ENCODE data around the gene STIMATE. TPM values are rescaled to one million over a fixed set of nuclear protein-coding genes. Genes with fewer than 3 reads are reported as not detected.

STIMATE gene
- total and polyA plus RNA-seq, 8 donors = 4.9 to 121 (median 14.0) TPM

GRCh38 chr3:52831500-52832301, 65.6 kb downstream of the STIMATE start:
- Histone ChIP-seq H3K36me3 (peaks cover 9 to 30% (median 19%) of the 10 kb centered on the region in 4 donors), H3K4me3 (no peak overlapping the region), H3K27me3 (no peaks in the 10 kb centered on the region), H3K4me1 (peaks cover 19 to 49% (median 36%) of the 10 kb centered on the region in 4 donors), H3K27ac (peak overlapping the region in 4 of 5 donors; percentile 31 to 49 (median 37)), H3K9me3 (no peaks in the 10 kb centered on the region)
- DNase-seq = peak; percentile 31 to 43
- 54 to 69% (median 57%) methylated on average over 19 to 21 of the region's 21 CpGs for WGBS, 5 donors
- no peak for TF ChIP-seq POLR2AphosphoS5 (IDR thresholded peaks at IDR 0.05)
- no peak for TF ChIP-seq CTCF (IDR thresholded peaks at IDR 0.05)
- no peak for TF ChIP-seq POLR2A (IDR thresholded peaks at IDR 0.05)
- TF ChIP-seq EP300 (IDR thresholded peaks at IDR 0.05) = no peak
- intact Hi-C loops (cut with DNase I; ENCODE audit: low total_unique reads) = no loop called here

DNA sequence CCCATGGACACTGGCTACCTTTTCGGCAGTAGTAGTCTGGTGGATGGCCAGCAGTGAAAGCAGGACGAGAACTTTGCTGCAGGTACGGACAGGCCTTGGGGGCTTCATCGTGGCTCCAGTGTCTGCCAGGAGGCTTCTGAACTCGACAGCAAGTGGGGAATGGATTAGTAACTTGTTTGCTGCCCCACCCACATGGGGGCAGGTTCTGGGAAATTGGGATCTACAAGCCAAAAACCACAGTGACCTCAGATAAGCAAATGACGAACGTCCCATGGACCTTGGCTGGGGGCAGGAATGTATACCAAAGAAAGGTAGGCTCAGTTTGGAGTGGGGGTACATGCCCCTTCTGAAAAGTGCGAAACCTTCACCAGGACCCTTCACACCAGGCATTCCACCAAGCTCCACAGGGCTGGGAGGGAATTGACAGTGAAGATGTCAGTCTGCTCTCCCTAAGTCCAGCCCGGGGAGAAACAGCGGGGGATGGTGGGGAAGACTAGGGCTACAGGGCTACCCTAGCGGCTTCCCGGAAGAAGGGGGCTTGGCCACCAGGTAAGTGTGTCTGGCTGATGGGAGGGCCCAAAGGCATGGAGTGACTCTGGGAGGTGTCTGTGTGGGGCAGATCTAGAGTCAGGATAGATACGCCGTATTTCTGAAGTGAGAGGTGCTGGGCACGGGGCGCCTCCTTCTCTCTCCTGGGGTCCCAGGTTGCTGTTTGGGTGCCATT, 66.7 kb downstream of the STIMATE start, which contains the start of gene ITIH4:
Gene ITIH4 (minus strand): TSS at position 138 of the 724 bp plus-strand sequence. CDS start 30 bp downstream, at position 108.
- no peaks in the 10 kb centered on the region for H3K9me3 ChIP-seq
- intact Hi-C loops (cut with DNase I; ENCODE audit: low total_unique reads) = no loop called here
- TF ChIP-seq POLR2A (IDR thresholded peaks at IDR 0.05) (no peak), CTCF (IDR thresholded peaks at IDR 0.05) (no peak), EP300 (IDR thresholded peaks at IDR 0.05) (no peak), POLR2AphosphoS5 (IDR thresholded peaks at IDR 0.05) (no peak)
- peaks cover 19 to 49% (median 32%) of the 10 kb centered on the region in 4 donors for H3K4me1 ChIP-seq
- no peaks in the 10 kb centered on the region for H3K27me3 ChIP-seq
- no peak for DNase-seq
- H3K36me3 ChIP-seq = peaks cover 2 to 20% (median 11%) of the 10 kb centered on the region in 4 donors
- WGBS, 5 donors = 71 to 74% (median 72%) methylated on average over 15 to 16 of the region's 16 CpGs
- H3K27ac ChIP-seq = peak within 1 kb of the TSS in 4 of 5 donors; percentile 31 to 49 (median 37)
- no peak within 1 kb of the TSS for H3K4me3 ChIP-seq

DNA sequence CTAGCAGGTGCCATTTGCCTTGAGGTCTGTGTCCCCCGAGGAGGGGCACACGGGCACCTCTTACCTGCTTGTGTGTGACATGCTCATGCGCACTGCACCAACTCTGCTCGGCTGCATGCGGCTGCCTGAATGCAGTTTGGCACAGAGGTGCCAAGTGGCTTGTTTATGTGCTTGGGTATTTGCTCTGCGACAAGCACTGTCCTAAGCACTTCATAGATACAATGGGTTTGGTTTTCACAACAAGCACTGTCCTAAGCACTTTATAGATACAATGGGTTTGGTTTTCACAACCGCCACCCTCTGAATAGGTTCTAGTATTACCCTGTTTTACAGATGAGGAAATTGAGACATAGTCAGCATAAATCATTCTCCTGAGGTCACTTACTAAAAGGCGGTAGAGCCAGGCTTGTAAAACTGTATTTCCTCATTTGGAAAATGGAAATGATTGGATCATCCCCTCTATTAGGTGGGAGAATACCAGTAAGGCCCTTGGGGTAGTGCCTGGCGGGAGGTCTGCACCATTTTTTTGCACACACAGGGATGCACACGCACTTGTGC, 67.4 kb downstream of the STIMATE start:
- Histone ChIP-seq H3K27me3 (no peaks in the 10 kb centered on the region), H3K36me3 (peaks cover 0 to 13% (median 5%) of the 10 kb centered on the region in 4 donors), H3K27ac (no peak overlapping the region), H3K4me3 (no peak overlapping the region), H3K9me3 (no peaks in the 10 kb centered on the region), H3K4me1 (peaks cover 19 to 49% (median 28%) of the 10 kb centered on the region in 4 donors)
- intact Hi-C loops (cut with DNase I; ENCODE audit: low total_unique reads) = no loop called here
- TF ChIP-seq POLR2AphosphoS5 (IDR thresholded peaks at IDR 0.05) = no peak
- TF ChIP-seq POLR2A (IDR thresholded peaks at IDR 0.05) = no peak
- no peak for TF ChIP-seq CTCF (IDR thresholded peaks at IDR 0.05)
- TF ChIP-seq EP300 (IDR thresholded peaks at IDR 0.05) = no peak
- DNase-seq = no peak
- WGBS, 5 donors = 91 to 95% (median 93%) methylated on average over 10 of the region's 10 CpGs

- no peak for TF ChIP-seq POLR2AphosphoS5 (IDR thresholded peaks at IDR 0.05)
- no peak for TF ChIP-seq EP300 (IDR thresholded peaks at IDR 0.05)
- no peak for TF ChIP-seq CTCF (IDR thresholded peaks at IDR 0.05)
- TF ChIP-seq POLR2A (IDR thresholded peaks at IDR 0.05) = no peak
- intact Hi-C loops (cut with DNase I; ENCODE audit: low total_unique reads) = no loop called here
- 90 to 98% (median 94%) methylated on average over 3 of the region's 3 CpGs for WGBS, 5 donors
- H3K4me1 ChIP-seq = peaks cover 19 to 45% (median 26%) of the 10 kb centered on the region in 4 donors
- no peak for DNase-seq
- no peak overlapping the region for H3K27ac ChIP-seq
- no peaks in the 10 kb centered on the region for H3K27me3 ChIP-seq
- peaks cover 0 to 12% (median 2%) of the 10 kb centered on the region in 4 donors for H3K36me3 ChIP-seq
- H3K9me3 ChIP-seq = no peaks in the 10 kb centered on the region
- H3K4me3 ChIP-seq = no peak overlapping the region
Observed at GRCh38 chr3:52829482-52829881, 67.9 kb downstream of the STIMATE start.

Measured in stomach (tissue), 9 donors.